Measurements from ENCODE around the gene PRMT1.

The PRMT1 gene

GRCh38 chr19:49645995-49646394 is 31.1 kb upstream of the PRMT1 start:
- Histone ChIP-seq H2AFZ (ENCODE audit: low read depth) (no peak overlapping the region), H3K36me3 (ENCODE audit: insufficient read depth) (no peaks in the 10 kb centered on the region; the same call in 1 of the 2 replicates), H3K4me3 (IDR thresholded peaks at IDR 0.05; ENCODE audit: insufficient read depth, low read depth, low read length) (no peak overlapping the region), H3K27me3 (ENCODE audit: insufficient read depth, low read depth) (no peaks in the 10 kb centered on the region), H3K4me1 (ENCODE audit: low read depth, poor library complexity, severe bottlenecking) (peaks cover 18% of the 10 kb centered on the region), H3K79me2 (ENCODE audit: insufficient read depth, low read depth) (peaks cover 33% of the 10 kb centered on the region), H4K20me1 (ENCODE audit: insufficient read depth) (no peaks in the 10 kb centered on the region), H3K9ac (no peak overlapping the region), H3K27ac (no peak overlapping the region), H3K4me2 (no peak overlapping the region)
- TF ChIP-seq CTCF (conservative IDR thresholded peaks at IDR 0.05; ENCODE audit: low read depth, low read length): no peak

GRCh38 chr19:49646586-49646985 is 30.5 kb upstream of the PRMT1 start:
- H3K27ac ChIP-seq: no peak overlapping the region
- H3K27me3 ChIP-seq (ENCODE audit: insufficient read depth, low read depth): no peaks in the 10 kb centered on the region
- H3K79me2 ChIP-seq (ENCODE audit: insufficient read depth, low read depth): peaks cover 33% of the 10 kb centered on the region
- no peaks in the 10 kb centered on the region; the same call in 1 of the 2 replicates for H3K36me3 ChIP-seq (ENCODE audit: insufficient read depth)
- H3K4me3 ChIP-seq (IDR thresholded peaks at IDR 0.05; ENCODE audit: insufficient read depth, low read depth, low read length): no peak overlapping the region
- H4K20me1 ChIP-seq (ENCODE audit: insufficient read depth): no peaks in the 10 kb centered on the region
- peaks cover 12% of the 10 kb centered on the region for H3K4me1 ChIP-seq (ENCODE audit: low read depth, poor library complexity, severe bottlenecking)
- H3K9ac ChIP-seq: no peak overlapping the region
- no peak overlapping the region for H3K4me2 ChIP-seq
- no peak for TF ChIP-seq CTCF (conservative IDR thresholded peaks at IDR 0.05; ENCODE audit: low read depth, low read length)
- H2AFZ ChIP-seq (ENCODE audit: low read depth): no peak overlapping the region

- no peaks in the 10 kb centered on the region for H3K27me3 ChIP-seq (ENCODE audit: insufficient read depth, low read depth)
- H3K79me2 ChIP-seq (ENCODE audit: insufficient read depth, low read depth): peaks cover 5% of the 10 kb centered on the region; the same call in 1 of the 2 replicates
- no peak overlapping the region for H3K4me2 ChIP-seq
- TF ChIP-seq CTCF (conservative IDR thresholded peaks at IDR 0.05; ENCODE audit: low read depth, low read length): no peak
- peaks cover 3% of the 10 kb centered on the region; the same call in 1 of the 2 replicates for H3K36me3 ChIP-seq (ENCODE audit: insufficient read depth)
- H3K9ac ChIP-seq: no peak overlapping the region
- no peak overlapping the region for H3K4me3 ChIP-seq (IDR thresholded peaks at IDR 0.05; ENCODE audit: insufficient read depth, low read depth, low read length)
- H4K20me1 ChIP-seq (ENCODE audit: insufficient read depth): no peaks in the 10 kb centered on the region
- no peak overlapping the region for H2AFZ ChIP-seq (ENCODE audit: low read depth)
- H3K4me1 ChIP-seq (ENCODE audit: low read depth, poor library complexity, severe bottlenecking): no peaks in the 10 kb centered on the region
- no peak overlapping the region for H3K27ac ChIP-seq
Observed at GRCh38 chr19:49651029-49651819, 25.8 kb upstream of the PRMT1 start.

- Histone ChIP-seq H4K20me1 (ENCODE audit: insufficient read depth) (no peaks in the 10 kb centered on the region), H3K27me3 (ENCODE audit: insufficient read depth, low read depth) (no peaks in the 10 kb centered on the region), H3K4me2 (no peak overlapping the region), H3K27ac (no peak overlapping the region), H3K36me3 (ENCODE audit: insufficient read depth) (peaks cover 3% of the 10 kb centered on the region; the same call in 1 of the 2 replicates), H2AFZ (ENCODE audit: low read depth) (no peak overlapping the region), H3K4me3 (IDR thresholded peaks at IDR 0.05; ENCODE audit: insufficient read depth, low read depth, low read length) (no peak overlapping the region), H3K4me1 (ENCODE audit: low read depth, poor library complexity, severe bottlenecking) (no peaks in the 10 kb centered on the region), H3K79me2 (ENCODE audit: insufficient read depth, low read depth) (no peaks in the 10 kb centered on the region; the same call in 1 of the 2 replicates), H3K9ac (no peak overlapping the region)
- TF ChIP-seq CTCF (conservative IDR thresholded peaks at IDR 0.05; ENCODE audit: low read depth, low read length): no peak
Observed at GRCh38 chr19:49651820-49652550, 25.1 kb upstream of the PRMT1 start.

All from KMS-11 (cell line).